HepG2 (cell line): Measurements from ENCODE around the gene LAMA5. TPM values are rescaled to one million over a fixed set of nuclear protein-coding genes. Genes with fewer than 3 reads are reported as not detected.

ENCODE experiments used
- ATAC-seq: fragments of 200-7000 bp; cut with Tn5 transposase; 3 replicates; pipeline ENCODE4 v1.9.1; 2020; ENCODE audit warnings: mild to moderate bottlenecking, moderate library complexity
- BruUV-seq: library from RNA; stranded (reverse); fragments of 400-500 nt; replicated peaks from 2 replicates; lab custom pipeline; 2021; lab: Mats Ljungman, UMichigan
- CTCF ChIA-PET: fragments of 300-600 bp; formaldehyde crosslinking; extraction: SDS; loops from one replicate; lab custom pipeline; 2021; ENCODE audit warnings: low total read pairs, inconsistent platforms, low intra/inter-chr PET ratio; lab: Yijun Ruan, JAX
- POLR2A ChIA-PET: fragments of 350-600 bp; sonication (Branson Sonifier 250); formaldehyde crosslinking; loops from one replicate; lab custom pipeline; 2020; ENCODE audit warnings: antibody characterized with exemption, inconsistent platforms; lab: Yijun Ruan, JAX
- DNase-seq: peaks from one replicate; pipeline ENCODE4 v3.0.0-alpha.2; 2015; ENCODE audit warnings: low spot score
- FAIRE-seq: peaks from 3 replicates; lab custom pipeline; 2011; peaks lifted over from hg19 to GRCh38; lab: Jason Lieb, UNC
- H2AFZ ChIP-seq: one replicate; pipeline ENCODE4 v1.6.1; 2011; ENCODE audit warnings: low read length, inconsistent platforms
- H3K27ac ChIP-seq: fragments of 300-600 bp; 3 replicates; pipeline ENCODE4 v1.8.0; 2011; ENCODE audit warnings: mixed run types, mild to moderate bottlenecking, mixed read lengths, low read length, inconsistent platforms; ENCODE audit not compliant: insufficient read depth; ENCODE audit errors: extremely low read length
- H3K27me3 ChIP-seq, 2 experiments: fragments of 200-600 bp in 1 of 2; 2 replicates in 1 of 2; 3 replicates in 1 of 2; pipeline versions ENCODE4 v1.6.0 to v1.8.0; 2011; ENCODE audit warnings: low read length in 2 of 2, mild to moderate bottlenecking in 2 of 2, moderate library complexity in 2 of 2, inconsistent platforms in 1 of 2; ENCODE audit not compliant: insufficient read depth in 2 of 2, control insufficient read depth in 1 of 2
- H3K36me3 ChIP-seq, 2 experiments: fragments of 200-600 bp in 1 of 2; replicated peaks in 1 of 2; 2 replicates in 1 of 2; 3 replicates in 1 of 2; pipeline versions ENCODE4 v1.5.1 to v1.8.0; 2011; ENCODE audit warnings: low read length in 2 of 2, inconsistent platforms in 1 of 2; ENCODE audit not compliant: insufficient read depth in 2 of 2, control insufficient read depth in 1 of 2
- H3K4me1 ChIP-seq: 2 replicates; pipeline ENCODE4 v1.5.1; 2012; ENCODE audit warnings: low read length, inconsistent platforms; ENCODE audit not compliant: insufficient read depth
- H3K4me2 ChIP-seq: 2 replicates; pipeline ENCODE4 v1.6.0; 2011; ENCODE audit warnings: low read depth, low read length, inconsistent platforms
- H3K4me3 ChIP-seq, 3 experiments: fragments of 200-600 bp in 1 of 3; sonication (generic), shearing (Covaris generic) in 1 of 3; replicated peaks in 1 of 3; 2 replicates each; pipeline ENCODE4 v1.5.1; 2011 to 2016; ENCODE audit warnings: low read length in 3 of 3, inconsistent platforms in 2 of 3, low read depth in 2 of 3, mild to moderate bottlenecking in 2 of 3, control low read depth in 1 of 3, mixed read lengths in 1 of 3; ENCODE audit not compliant: insufficient read depth in 1 of 3
- H3K79me2 ChIP-seq: one replicate; pipeline ENCODE4 v1.6.1; 2011; ENCODE audit warnings: low read length, inconsistent platforms; ENCODE audit not compliant: insufficient read depth
- H3K9ac ChIP-seq: 2 replicates; pipeline ENCODE4 v1.6.0; 2011; ENCODE audit warnings: mild to moderate bottlenecking, low read depth, low read length, inconsistent platforms; ENCODE audit not compliant: insufficient read depth
- H3K9me3 ChIP-seq: 2 replicates; pipeline ENCODE4 v1.5.1; 2012; ENCODE audit warnings: mild to moderate bottlenecking, low read length
- H4K20me1 ChIP-seq: 2 replicates; pipeline ENCODE4 v1.6.0; 2011; ENCODE audit warnings: inconsistent platforms, mild to moderate bottlenecking, low read length, moderate library complexity; ENCODE audit not compliant: insufficient read depth
- AKNA ChIP-seq: sonication (generic); formaldehyde crosslinking; IDR thresholded peaks from 2 replicates; pipeline ENCODE4 v1.4.0; 2020; ENCODE audit warnings: missing genetic modification reagents, borderline replicate concordance
- DR1 ChIP-seq: sonication (generic); formaldehyde crosslinking; IDR thresholded peaks from 2 replicates; pipeline ENCODE4 v1.8.0; 2021; ENCODE audit warnings: mild to moderate bottlenecking, missing genetic modification reagents, inconsistent platforms
- EP300 ChIP-seq, 3 experiments: sonication (generic) in 1 of 3; formaldehyde crosslinking in 1 of 3; IDR thresholded peaks; 2 replicates each; pipeline versions ENCODE4 v1.5.1 to v1.6.1; 2011 to 2020; ENCODE audit warnings: low read depth in 2 of 3, low read length in 2 of 3, borderline replicate concordance in 1 of 3, improper control_type of control experiment in 1 of 3, mild to moderate bottlenecking in 1 of 3, missing genetic modification reagents in 1 of 3, moderate library complexity in 1 of 3
- HNRNPLL ChIP-seq: fragments of 200-400 bp; formaldehyde crosslinking; IDR thresholded peaks from 2 replicates; pipeline ENCODE4 v1.6.1; 2017; ENCODE audit warnings: mild to moderate bottlenecking, low read depth, low read length; ENCODE audit not compliant: poor library complexity, severe bottlenecking
- IRF2 ChIP-seq: IDR thresholded peaks from 2 replicates; pipeline ENCODE4 v1.6.1; 2018; ENCODE audit warnings: missing genetic modification reagents, missing compliant biosample characterization
- MED8 ChIP-seq: sonication (generic); formaldehyde crosslinking; IDR thresholded peaks from 2 replicates; pipeline ENCODE4 v1.8.1; 2023; ENCODE audit warnings: mild to moderate bottlenecking, missing genetic modification reagents; ENCODE audit not compliant: insufficient replicate concordance
- MXD4 ChIP-seq: IDR thresholded peaks from 2 replicates; pipeline ENCODE4 v1.6.1; 2016; ENCODE audit warnings: mild to moderate bottlenecking, missing biosample characterization, missing genetic modification reagents
- NFIC ChIP-seq: IDR thresholded peaks from 2 replicates; pipeline ENCODE4 v1.6.1; 2012; ENCODE audit warnings: mild to moderate bottlenecking, low read length, inconsistent platforms
- RORA ChIP-seq: sonication (generic); formaldehyde crosslinking; IDR thresholded peaks from 2 replicates; pipeline ENCODE4 v1.5.0; 2020; ENCODE audit warnings: mild to moderate bottlenecking, missing genetic modification reagents, moderate library complexity
- RXRA ChIP-seq: sonication (generic); formaldehyde crosslinking; IDR thresholded peaks from 2 replicates; pipeline ENCODE4 v1.5.1; 2020; ENCODE audit warnings: missing genetic modification reagents
- ZNF225 ChIP-seq: sonication (generic); formaldehyde crosslinking; IDR thresholded peaks from 2 replicates; pipeline ENCODE4 v1.4.0; 2020; ENCODE audit warnings: mild to moderate bottlenecking, missing genetic modification reagents
- ZNF512B ChIP-seq: sonication (generic); formaldehyde crosslinking; IDR thresholded peaks from 2 replicates; pipeline ENCODE4 v1.5.1; 2020; ENCODE audit warnings: missing genetic modification reagents, mild to moderate bottlenecking, borderline replicate concordance
- ZNF768 ChIP-seq: sonication (generic); formaldehyde crosslinking; IDR thresholded peaks from 2 replicates; pipeline ENCODE4 v1.4.0; 2020; ENCODE audit warnings: missing genetic modification reagents
- ZNF776 ChIP-seq: sonication (generic); formaldehyde crosslinking; IDR thresholded peaks from 2 replicates; pipeline ENCODE4 v1.4.0; 2020; ENCODE audit warnings: mild to moderate bottlenecking, missing genetic modification reagents
- ZNF790 ChIP-seq: sonication (generic); formaldehyde crosslinking; IDR thresholded peaks from 2 replicates; pipeline ENCODE4 v1.8.0; 2022; ENCODE audit warnings: missing genetic modification reagents, mild to moderate bottlenecking, borderline replicate concordance
- WGBS: methylation state at CpG from one replicate; pipeline ENCODE4 v1.1.6; 2017; ENCODE audit warnings: low lambda C conversion rate; 5-methylcytosine and 5-hydroxymethylcytosine counted together
- in situ Hi-C: cut with HindIII; loops from 2 replicates; pipeline ENCODE4 v1.10.0; 2017; ENCODE audit warnings: low pct_unique_long_range_greater_than_20kb; ENCODE audit not compliant: extremely low pct_ligation_motif_present
- intact Hi-C: fragments of 100-400 bp; cut with micrococcal nuclease; formaldehyde crosslinking; loops from one replicate; pipeline ENCODE4 v1.10.0; 2022; ENCODE audit not compliant: unreplicated experiment
- polyA plus RNA-seq, 8 experiments: library from polyadenylated mRNA; depleted of rRNA in 3 of 8; stranded (reverse) in 7 of 8; unstranded in 1 of 8; fragments of >200 nt; fragmentation: Illumina TruSeq in 4 of 8; extraction: Trizol in 4 of 8; gene quantifications; 2 replicates each; pipeline versions ENCODE4 v1.2.1 to v1.2.3, GENCODE V29; 2011 to 2016; ENCODE audit warnings: low read depth in 4 of 8, missing spikeins in 1 of 8, mixed read lengths in 1 of 8; ENCODE audit not compliant: insufficient read depth in 1 of 8
- total RNA-seq, 5 experiments: library from RNA; depleted of rRNA; stranded (reverse); fragments of >200 nt; fragmentation: Illumina TruSeq; extraction: Trizol; gene quantifications; 2 replicates each; pipeline ENCODE4 v1.2.3, GENCODE V29; 2016; ENCODE audit warnings: low read depth in 1 of 5

The LAMA5 gene
- total and polyA plus RNA-seq, 2 of the 13 experiments (the other 11 are each of a cell fraction or from before 2014, with no cell fraction given) = 21.0 to 44.7 TPM

GRCh38 chr20:62298577-62299249 is 68.4 kb downstream of the LAMA5 start:
- DNase-seq = no peak
- peaks cover 30% of the 10 kb centered on the region for H3K4me1 ChIP-seq
- H3K36me3 ChIP-seq = peaks cover 14 to 20% of the 10 kb centered on the region in 2 experiments
- intact Hi-C loops (no loop called here), in situ Hi-C loops (no loop called here)
- CTCF ChIA-PET = no interaction called here
- no peaks in the 10 kb centered on the region; a peak in 1 of 5 replicates for H3K27me3 ChIP-seq
- H3K9me3 ChIP-seq = no peaks in the 10 kb centered on the region
- 94% methylated on average over 32 of the region's 33 CpGs for WGBS
- H3K27ac ChIP-seq = no peak overlapping the region
- POLR2A ChIA-PET = interaction anchor here (0.7 to 1.7 kb wide), 5 partner anchors 62 to 88 kb away, joined by 3 to 5 read pairs (median 4); partner anchors contain the start of gene RPS21
- no peak overlapping the region for H2AFZ ChIP-seq
- ATAC-seq = no peak
- FAIRE-seq = no peak
- no peak overlapping the region for H3K4me2 ChIP-seq
- H3K4me3 ChIP-seq = no peak overlapping the region
- peaks cover 7% of the 10 kb centered on the region for H3K79me2 ChIP-seq
- BruUV-seq = no TSS peak
- no peak overlapping the region for H3K9ac ChIP-seq
- H4K20me1 ChIP-seq = peaks cover 5% of the 10 kb centered on the region; the same call in 1 of the 2 replicates
- no peak for TF ChIP-seq EP300 (IDR thresholded peaks at IDR 0.05; ENCODE audit: low read depth in 2 of 2, low read length in 2 of 2)
- TF ChIP-seq EP300 (CRISPR knock-in tag; IDR thresholded peaks at IDR 0.05; ENCODE audit: borderline replicate concordance) = no peak
- peak; percentile 61; the same call in 1 of the 2 replicates for TF ChIP-seq ZNF768 (CRISPR knock-in tag)
- TF ChIP-seq ZNF790 (CRISPR knock-in tag) = no peak
- 0 out of 2 replicates have a peak, but pooled peaks have one; percentile 31 for TF ChIP-seq ZNF225 (CRISPR knock-in tag)
- no peak for TF ChIP-seq AKNA (CRISPR knock-in tag)
- TF ChIP-seq MED8 (CRISPR knock-in tag) = peak; percentile 21
- TF ChIP-seq RXRA = peak; percentile 49; the same call in 1 of the 2 replicates
- TF ChIP-seq ZNF512B = no peak
- TF ChIP-seq HNRNPLL = peak; percentile 18
- TF ChIP-seq ZNF776 = 0 out of 2 replicates have a peak, but pooled peaks have one; percentile 62
- no peak for TF ChIP-seq IRF2
- TF ChIP-seq DR1 (CRISPR knock-in tag) = 0 out of 2 replicates have a peak, but pooled peaks have one; percentile 46
- no peak for TF ChIP-seq RORA (CRISPR knock-in tag)
- no peak for TF ChIP-seq NFIC
- no peak for TF ChIP-seq MXD4 (CRISPR knock-in tag)
